AG04450 (cell line): ENCODE data around the gene CFL1. TPM values are rescaled to one million over a fixed set of nuclear protein-coding genes. Genes with fewer than 3 reads are reported as not detected.

Experiments used
- CTCF ChIA-PET: fragments of 300-600, 350-600 bp; formaldehyde crosslinking; extraction: SDS; loops from one replicate; lab custom pipeline; 2022; ENCODE audit warnings: antibody characterized with exemption, inconsistent platforms; lab: Charles Lee
- POLR2A ChIA-PET: fragments of 350-600 bp; formaldehyde crosslinking; extraction: SDS; loops from one replicate; lab custom pipeline; 2021; ENCODE audit warnings: antibody characterized with exemption, inconsistent platforms; lab: Yijun Ruan, JAX
- DNase-seq: peaks from one replicate; pipeline ENCODE4 v3.0.0-alpha.2; 2011; ENCODE audit warnings: low read depth, low spot score
- H3K27ac ChIP-seq: one replicate; pipeline ENCODE4 v1.5.1; 2012; ENCODE audit warnings: low read depth, low read length, control low read depth
- H3K27me3 ChIP-seq: one replicate; pipeline ENCODE4 v1.6.0; 2012; ENCODE audit warnings: low read length; ENCODE audit not compliant: control insufficient read depth, insufficient read depth
- H3K4me3 ChIP-seq: 2 replicates; pipeline ENCODE4 v1.5.1; 2011; ENCODE audit warnings: mild to moderate bottlenecking, low read depth, low read length, control low read depth
- H3K9me3 ChIP-seq: 2 replicates; pipeline ENCODE4 v1.5.1; 2012; ENCODE audit warnings: low read length; ENCODE audit not compliant: control insufficient read depth, insufficient read depth
- polyA plus RNA-seq: library from polyadenylated mRNA; depleted of rRNA; stranded (reverse); fragments of >200 nt; gene quantifications from 2 replicates; pipeline ENCODE4 v1.2.3, GENCODE V29; 2011
- TF ChIP-seq, protein P1 (sequence below): IDR thresholded peaks from 2 replicates; pipeline ENCODE4 v1.5.1; 2011; ENCODE audit warnings: low read depth, low read length, control low read depth, inconsistent platforms

Gene CFL1
- polyA plus RNA-seq, 1 experiment, result 1,553 TPM

DNA sequence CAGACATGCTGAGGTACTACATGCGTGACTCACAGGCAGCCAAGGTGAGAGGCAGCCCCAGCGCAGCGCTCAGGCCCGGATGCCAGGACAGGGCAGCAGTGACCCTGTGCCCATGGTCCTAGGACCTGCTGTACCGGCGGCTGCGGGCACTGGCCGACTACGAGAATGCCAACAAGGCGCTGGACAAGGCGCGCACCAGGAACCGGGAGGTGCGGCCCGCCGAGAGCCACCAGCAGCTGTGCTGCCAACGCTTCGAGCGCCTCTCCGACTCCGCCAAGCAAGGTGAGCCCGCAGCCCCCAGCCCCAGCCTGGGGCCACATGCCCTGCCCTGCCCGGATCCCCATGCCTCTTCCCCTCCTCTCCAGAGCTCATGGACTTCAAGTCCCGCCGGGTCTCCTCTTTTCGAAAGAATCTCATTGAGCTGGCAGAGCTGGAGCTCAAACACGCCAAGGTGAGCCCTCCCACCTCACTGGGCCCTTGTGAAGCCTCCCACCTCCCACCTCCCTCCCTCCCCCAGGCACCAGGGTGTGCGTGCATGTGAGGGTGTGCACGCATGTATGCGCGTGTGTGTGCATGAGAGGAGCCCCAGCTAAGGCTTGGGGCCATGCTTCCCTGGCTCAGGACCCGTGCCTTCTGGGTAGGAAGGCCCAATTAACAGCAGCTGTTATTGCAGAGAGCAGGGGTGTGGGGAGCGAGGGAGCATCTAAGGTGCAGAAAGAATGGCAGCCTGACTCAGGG is 5.3 kb downstream of the CFL1 start:
- CTCF ChIA-PET, result interaction anchor here (0.6 kb wide), 1 partner anchor 13 kb away, joined by 3 read pairs; no protein-coding TSS in a partner anchor
- Histone ChIP-seq H3K4me3 (no peak overlapping the region), H3K27me3 (no peaks in the 10 kb centered on the region), H3K9me3 (peaks cover 18% of the 10 kb centered on the region; the same call in 1 of the 2 replicates), H3K27ac (no peak overlapping the region)
- POLR2A ChIA-PET, result interaction anchor here (0.6 to 1.3 kb wide), 8 partner anchors 19 to 416 kb away, joined by 3 to 8 read pairs (median 3); partner anchors contain the start of genes FIBP, PCNX3, RAB1B and SNX32
- DNase-seq, result no peak
- TF ChIP-seq, protein P1, sequence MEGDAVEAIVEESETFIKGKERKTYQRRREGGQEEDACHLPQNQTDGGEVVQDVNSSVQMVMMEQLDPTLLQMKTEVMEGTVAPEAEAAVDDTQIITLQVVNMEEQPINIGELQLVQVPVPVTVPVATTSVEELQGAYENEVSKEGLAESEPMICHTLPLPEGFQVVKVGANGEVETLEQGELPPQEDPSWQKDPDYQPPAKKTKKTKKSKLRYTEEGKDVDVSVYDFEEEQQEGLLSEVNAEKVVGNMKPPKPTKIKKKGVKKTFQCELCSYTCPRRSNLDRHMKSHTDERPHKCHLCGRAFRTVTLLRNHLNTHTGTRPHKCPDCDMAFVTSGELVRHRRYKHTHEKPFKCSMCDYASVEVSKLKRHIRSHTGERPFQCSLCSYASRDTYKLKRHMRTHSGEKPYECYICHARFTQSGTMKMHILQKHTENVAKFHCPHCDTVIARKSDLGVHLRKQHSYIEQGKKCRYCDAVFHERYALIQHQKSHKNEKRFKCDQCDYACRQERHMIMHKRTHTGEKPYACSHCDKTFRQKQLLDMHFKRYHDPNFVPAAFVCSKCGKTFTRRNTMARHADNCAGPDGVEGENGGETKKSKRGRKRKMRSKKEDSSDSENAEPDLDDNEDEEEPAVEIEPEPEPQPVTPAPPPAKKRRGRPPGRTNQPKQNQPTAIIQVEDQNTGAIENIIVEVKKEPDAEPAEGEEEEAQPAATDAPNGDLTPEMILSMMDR, result no peak

DNA sequence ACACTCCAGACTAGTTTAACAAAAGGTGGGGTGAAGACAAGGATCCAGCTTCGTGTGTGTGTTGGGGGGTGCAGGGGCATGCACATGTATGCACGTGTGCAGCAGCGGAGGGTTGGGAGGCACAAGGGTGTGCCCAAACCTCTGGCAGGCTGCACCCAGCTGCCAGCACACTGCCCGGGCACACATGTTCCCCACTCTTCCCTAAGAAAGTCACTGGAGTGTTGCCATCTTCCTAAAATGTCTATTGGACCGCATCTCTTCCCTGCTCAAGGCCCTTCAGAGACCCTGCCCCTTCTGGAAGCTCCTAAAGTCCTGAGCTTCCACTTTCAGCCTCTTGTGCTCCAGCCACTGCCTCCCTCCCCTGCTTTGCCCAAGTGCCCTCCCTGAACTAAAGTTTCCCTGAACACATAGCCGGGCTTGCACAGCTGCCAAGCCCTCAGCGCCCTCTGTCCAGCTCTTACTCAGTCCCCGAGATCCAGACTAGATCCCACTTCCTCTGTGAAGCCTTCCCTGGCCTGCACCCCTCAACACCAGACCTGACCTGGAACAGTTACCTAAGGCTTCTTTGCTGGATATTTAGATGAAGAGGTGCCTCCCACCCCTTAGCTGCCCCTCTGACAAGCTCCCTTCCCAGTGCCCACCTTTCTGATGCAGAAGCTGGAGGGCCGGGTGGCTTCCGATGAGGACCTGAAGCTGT is 6.0 kb downstream of the CFL1 start:
- DNase-seq, result no peak
- H3K27me3 ChIP-seq, result no peaks in the 10 kb centered on the region
- H3K9me3 ChIP-seq, result peaks cover 18% of the 10 kb centered on the region; the same call in 1 of the 2 replicates
- POLR2A ChIA-PET, result interaction anchor here (0.6 to 5.0 kb wide), 9 partner anchors 7 to 237 kb away, joined by 3 to 40 read pairs (median 5); partner anchors contain the start of genes CCDC85B, CFL1, FIBP and MUS81
- TF ChIP-seq, protein P1, result no peak
- no peak overlapping the region for H3K27ac ChIP-seq
- H3K4me3 ChIP-seq, result no peak overlapping the region
- CTCF ChIA-PET, result interaction anchor here (0.6 to 1.0 kb wide), 3 partner anchors 14 to 120 kb away, joined by 3 to 5 read pairs (median 5); partner anchors contain the start of gene FIBP

DNA sequence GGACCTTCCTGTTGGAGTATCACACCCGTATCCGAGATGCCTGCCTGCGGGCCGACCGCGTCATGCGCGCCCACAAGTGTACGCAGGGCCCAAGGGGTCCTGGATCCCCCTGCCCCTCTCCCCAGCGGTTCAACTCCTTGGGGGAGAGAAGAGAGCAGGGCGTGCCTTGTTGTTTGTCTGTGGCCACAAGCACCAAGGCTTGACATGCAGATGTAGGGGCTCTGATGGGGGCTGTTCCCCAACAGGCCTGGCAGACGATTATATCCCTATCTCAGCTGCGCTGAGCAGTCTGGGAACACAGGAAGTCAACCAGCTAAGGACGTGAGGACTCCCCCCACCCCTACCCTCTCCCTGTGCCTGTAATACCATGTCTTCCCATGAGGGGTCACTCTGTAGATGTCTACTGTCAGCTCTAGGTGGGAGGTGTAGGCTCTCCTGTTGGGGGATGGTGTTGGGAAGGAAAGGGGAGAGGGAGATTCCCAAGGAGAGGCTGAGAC is 6.8 kb downstream of the CFL1 start:
- peaks cover 18% of the 10 kb centered on the region; the same call in 1 of the 2 replicates for H3K9me3 ChIP-seq
- H3K27me3 ChIP-seq, result no peaks in the 10 kb centered on the region
- ChIA-PET CTCF (interaction anchor here (0.6 to 1.0 kb wide), 2 partner anchors 37 to 121 kb away, joined by 5 read pairs; partner anchors contain the start of gene FIBP), POLR2A (interaction anchor here (1.2 to 5.0 kb wide), 5 partner anchors 8 to 40 kb away, joined by 3 to 40 read pairs (median 6); partner anchors contain the start of genes CCDC85B, CFL1, MUS81 and SNX32)
- no peak overlapping the region for H3K27ac ChIP-seq
- no peak overlapping the region for H3K4me3 ChIP-seq
- TF ChIP-seq, protein P1, result peak; percentile 58
- DNase-seq, result no peak

- Histone ChIP-seq H3K27ac (no peak overlapping the region), H3K9me3 (peaks cover 18% of the 10 kb centered on the region; the same call in 1 of the 2 replicates), H3K4me3 (no peak overlapping the region), H3K27me3 (no peaks in the 10 kb centered on the region)
- DNase-seq, result no peak
- POLR2A ChIA-PET, result interaction anchor here (0.8 to 5.0 kb wide), 6 partner anchors 9 to 138 kb away, joined by 3 to 40 read pairs (median 6); partner anchors contain the start of genes CFL1, MUS81 and SNX32
- CTCF ChIA-PET, result interaction anchor here (0.6 to 1.9 kb wide), 2 partner anchors 34 to 136 kb away, joined by 3 to 9 read pairs; no protein-coding TSS in a partner anchor
- TF ChIP-seq, protein P1, result no peak
Measured at GRCh38 chr11:65850217-65851082, 7.5 kb downstream of the CFL1 start.
